ENCODE results near the gene SRCAP.
A peak's percentile ranks its signal among the peaks of the same experiment; 100 is the strongest.

Gene SRCAP

DNA sequence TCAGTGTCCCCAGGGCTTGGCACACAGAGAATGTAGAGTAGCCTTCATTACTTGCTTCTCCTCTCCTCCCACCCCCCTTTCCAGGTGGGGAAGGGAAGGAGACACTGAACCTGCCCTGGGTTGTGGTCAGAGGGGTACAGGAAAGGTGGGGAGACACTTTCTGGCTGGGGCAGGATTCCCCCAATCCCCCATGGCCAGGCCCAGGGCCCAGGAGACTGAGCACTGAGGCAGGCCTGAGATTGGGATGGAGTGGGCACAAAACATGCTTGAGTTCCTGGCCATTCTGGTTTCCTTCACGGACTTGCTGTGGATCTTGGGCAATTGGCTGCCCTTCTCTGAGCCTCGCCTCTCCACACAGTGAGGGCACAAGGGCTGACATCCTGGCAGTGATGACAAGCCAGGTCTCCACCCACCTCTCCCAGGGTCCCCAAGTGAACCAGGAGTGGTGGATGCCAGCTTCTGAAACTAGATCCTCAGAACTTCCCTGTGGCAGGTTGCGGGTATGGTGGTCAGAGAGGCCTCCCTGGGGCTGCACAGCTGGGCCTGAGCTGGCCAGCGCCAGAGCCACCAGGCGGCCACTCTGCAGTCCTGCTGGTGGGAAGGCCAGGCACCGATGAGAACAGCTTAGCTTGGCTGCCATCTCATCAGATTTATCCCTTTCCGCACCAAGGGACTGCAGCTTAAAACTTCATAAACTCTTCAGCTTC is 78.8 kb downstream of the SRCAP start:
- no peak for DNase-seq

GRCh38 chr16:30778549-30779244 is 79.7 kb downstream of the SRCAP start:
- no peak for DNase-seq

- no peak for DNase-seq
Measured at GRCh38 chr16:30779596-30779995, 80.6 kb downstream of the SRCAP start.

DNA sequence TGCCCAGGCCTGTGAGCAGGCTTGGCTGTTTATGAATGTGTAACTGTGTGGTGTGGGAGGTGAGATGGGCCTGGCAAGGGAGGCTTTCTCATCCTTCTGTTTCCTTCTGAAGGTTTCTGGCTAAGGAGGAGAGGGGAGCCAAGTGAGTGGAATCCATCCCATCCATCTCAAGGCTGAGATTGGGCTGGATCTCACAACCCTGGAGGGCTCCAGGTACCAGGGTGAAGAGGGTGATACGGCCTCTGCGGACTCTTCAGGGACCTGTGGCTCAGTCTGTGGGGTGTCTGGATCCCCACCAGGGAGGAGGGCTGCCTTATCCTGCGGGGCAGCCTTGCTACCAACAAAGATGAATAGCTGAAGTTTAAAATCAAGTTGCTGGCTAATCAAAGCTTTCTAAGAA is 81.0 kb downstream of the SRCAP start:
- no peak for DNase-seq

DNA sequence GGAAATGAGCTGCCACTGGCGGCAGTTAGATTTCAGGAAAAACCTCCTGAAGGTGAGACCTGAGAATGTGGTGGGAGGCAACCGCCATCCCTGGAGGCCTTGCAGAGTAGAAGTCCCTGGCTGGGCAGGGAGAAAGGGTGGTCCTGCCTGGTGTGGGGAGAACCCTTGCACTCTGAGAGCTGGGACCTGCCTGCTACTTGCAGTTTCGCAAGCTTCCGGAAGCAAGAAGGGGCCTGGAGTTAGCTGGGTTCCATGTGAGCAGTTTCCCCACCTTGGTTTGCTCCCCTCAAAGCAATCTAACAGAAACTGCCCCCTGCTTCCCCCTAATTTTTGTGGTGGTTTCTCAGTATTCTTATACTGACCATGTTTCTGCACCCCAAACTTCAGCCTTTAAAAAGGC is 81.6 kb downstream of the SRCAP start:
- no peak for DNase-seq

GRCh38 chr16:30782486-30783279 is 83.7 kb downstream of the SRCAP start:
- no peak for DNase-seq

DNA sequence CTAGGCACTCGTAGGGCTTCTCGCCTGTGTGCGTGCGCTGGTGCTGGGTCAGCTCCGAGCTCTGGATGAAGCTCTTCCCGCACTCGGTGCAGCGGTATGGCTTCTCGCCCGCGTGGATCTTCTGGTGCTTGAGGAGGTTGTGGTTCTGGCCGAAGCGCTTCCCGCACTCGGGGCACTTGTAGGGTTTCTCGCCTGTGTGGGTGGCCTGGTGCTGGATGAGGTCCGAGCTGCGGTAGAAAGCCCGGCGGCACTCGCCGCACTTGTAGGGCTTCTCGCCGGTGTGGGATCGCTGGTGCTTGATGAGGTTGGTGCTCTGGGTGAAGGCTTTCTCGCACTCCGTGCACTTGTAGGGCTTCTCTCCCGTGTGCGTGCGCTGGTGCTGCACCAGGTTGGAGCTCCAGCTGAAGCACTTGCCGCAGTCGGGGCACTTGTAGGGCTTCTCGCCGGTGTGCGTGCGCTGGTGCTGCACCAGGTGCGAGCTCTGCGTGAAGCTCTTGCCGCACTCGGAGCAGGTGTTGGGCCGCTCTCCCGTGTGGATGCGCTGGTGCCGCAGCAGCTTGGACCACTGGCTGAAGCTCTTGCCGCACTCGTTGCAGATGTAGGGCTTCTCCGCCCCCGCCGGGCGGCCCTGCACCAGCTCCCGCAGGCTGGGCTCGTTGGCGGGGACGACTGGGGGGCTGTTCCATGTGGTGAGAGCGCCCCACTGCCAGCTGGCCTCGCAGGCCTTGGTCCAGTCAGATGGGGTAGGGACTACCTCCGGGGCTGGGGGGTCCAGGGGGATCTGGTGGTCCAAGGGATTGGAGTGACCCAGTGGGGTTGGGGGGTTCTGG is 84.5 kb downstream of the SRCAP start:
- no peak for DNase-seq

- no peak for DNase-seq
Measured at GRCh38 chr16:30784215-30784614, 85.2 kb downstream of the SRCAP start.

DNA sequence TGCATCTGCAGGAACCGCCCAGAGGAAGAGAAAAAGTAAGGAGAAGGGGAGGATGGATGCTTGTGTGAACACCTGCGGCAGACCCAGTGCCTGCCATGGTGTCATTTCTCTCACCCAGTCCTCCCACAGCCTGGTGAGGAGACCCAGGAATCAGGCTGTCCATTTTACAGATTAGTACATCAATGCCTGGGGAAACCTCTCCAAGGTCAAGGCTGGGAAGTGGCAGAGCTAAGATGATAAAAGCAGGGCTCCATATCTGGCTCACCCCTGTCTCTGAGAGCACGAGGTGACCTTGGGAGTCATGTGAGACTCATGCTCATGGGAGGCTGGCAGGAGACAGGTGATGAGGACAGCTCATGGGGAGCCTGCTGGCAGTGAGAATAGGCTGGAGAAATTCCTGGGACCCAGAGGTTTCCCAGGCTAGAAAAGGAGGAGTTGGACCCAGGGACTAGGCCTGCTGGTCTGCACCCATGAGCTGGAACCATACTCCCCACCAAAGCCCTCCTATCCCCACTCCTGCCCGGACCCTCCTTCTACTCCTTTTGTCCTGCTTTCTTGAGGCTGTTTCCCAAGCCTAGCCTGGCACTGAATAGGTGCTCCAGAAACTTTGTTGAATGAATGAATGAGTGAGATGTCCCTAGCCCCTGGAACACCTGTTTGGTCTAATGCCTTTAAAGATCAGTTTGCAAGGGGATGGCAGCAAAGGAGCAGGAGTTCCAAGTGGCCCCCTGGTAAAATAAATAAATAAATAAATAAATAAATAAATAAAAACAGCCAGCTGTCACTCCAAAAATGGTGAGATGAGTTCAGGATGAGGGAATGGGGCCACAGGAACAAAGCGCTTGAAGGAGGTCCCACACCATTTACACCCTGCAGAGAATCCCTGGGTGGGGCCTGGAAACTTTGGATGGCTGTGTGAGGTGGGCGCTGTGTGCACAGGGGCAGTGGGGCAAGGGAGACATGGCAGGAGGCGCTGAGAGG is 86.4 kb downstream of the SRCAP start:
- DNase-seq, result no peak

DNA sequence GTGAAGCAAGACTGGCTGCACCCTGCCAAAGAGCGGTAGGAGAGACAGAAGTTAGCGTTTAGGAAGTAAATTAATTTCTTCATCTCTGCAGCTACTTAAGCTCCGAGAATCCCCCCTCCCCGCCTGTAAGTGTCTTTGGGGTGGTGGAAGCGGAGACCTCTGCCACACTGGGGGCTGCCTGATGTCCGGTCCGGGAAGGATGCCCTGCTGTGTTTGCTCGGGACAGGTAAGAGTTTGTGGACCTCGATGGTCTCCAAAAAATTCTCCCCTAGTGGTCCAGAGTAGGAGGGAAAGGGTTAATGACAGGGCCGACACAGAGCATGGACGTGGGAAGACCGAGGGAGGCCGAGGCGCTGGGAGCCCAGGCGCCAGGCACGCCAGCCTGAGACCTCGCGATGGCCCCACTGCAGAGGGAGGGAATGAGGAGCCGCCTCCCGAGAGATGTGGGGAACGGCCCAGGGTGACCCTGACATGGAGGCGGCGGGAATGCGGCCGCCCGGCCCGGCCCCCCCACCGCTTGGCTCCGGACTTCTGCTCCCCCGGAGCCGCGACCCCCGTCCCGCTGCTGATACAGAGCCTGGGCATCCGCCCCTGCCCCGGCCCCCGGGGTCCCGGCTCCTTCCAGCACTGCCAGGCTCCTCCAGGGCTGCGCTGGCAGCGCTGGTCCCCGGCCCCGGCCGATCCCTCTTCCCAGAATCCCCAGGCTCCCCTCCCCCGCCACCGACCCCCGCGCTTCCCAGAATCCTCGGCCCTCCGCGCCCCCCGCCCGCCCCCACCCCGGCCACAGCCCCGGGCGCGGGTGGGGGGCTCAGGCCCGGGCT is 87.4 kb downstream of the SRCAP start:
- peak; percentile 28 to 47 for DNase-seq

DNA sequence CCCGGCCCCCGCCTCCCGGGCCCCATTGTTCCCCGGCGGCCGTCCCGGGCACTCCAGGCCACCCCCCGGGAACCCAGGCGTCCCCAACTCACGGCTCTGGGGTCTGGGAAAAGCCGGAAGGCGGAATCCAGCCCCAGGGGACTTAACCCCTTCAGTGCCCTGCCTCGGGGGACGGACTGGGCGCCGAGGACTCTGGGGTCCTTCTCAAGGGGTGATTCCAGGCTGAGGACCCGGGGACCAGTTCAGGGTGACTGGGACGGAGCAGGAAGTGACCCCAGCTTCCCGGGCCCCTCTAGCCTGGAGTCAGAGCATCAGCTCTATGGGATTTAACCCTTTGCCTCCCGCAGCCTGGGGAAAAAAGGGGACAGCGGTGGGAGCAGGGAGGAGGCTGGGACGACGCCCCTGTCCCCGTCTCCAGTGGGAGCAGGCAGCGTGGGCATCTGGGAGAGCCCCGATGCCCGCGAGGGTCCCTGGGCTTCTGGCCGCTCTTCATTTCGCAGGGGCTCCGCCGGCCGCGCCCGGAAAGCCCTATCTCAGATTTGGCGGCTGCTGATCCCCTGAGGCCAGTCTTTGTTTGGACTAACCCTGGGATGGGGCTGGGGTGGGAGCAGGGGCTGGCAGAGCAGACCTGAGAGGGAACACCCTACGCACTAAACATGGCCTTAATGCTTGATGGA is 88.1 kb downstream of the SRCAP start, which contains the start of gene ZNF629:
TSS of gene ZNF629 (minus strand) at position 270 of the 677 bp plus-strand sequence. CDS start 2,723 bp downstream, outside the sequence.
- peak; percentile 50 to 52 for DNase-seq

GRCh38 chr16:30787613-30788378 is 88.8 kb downstream of the SRCAP start:
- peak; percentile 22 to 23 for DNase-seq
